GM12891 (cell line): Measurements from ENCODE around the gene DENND1A.

Experiments used
- DNase-seq: peaks from one replicate; pipeline ENCODE4 v3.0.0; 2011; ENCODE audit warnings: low spot score; ENCODE audit not compliant: insufficient read length
- FAIRE-seq: peaks from 2 replicates; lab custom pipeline; 2011; peaks lifted over from hg19 to GRCh38; lab: Jason Lieb, UNC
- PAX5 ChIP-seq: IDR thresholded peaks from 2 replicates; pipeline ENCODE4 v1.6.1; 2011; ENCODE audit warnings: low read length, moderate library complexity, mild to moderate bottlenecking; ENCODE audit not compliant: insufficient read depth, severe bottlenecking
- POLR2A ChIP-seq: IDR thresholded peaks from 2 replicates; pipeline ENCODE4 v1.6.1; 2011; ENCODE audit warnings: low read depth, low read length, control low read depth
- POLR2AphosphoS5 ChIP-seq: IDR thresholded peaks from 2 replicates; pipeline ENCODE4 v1.6.1; 2011; ENCODE audit warnings: low read depth, low read length, control low read depth
- POU2F2 ChIP-seq: IDR thresholded peaks from 2 replicates; pipeline ENCODE4 v1.6.1; 2011; ENCODE audit warnings: low read depth, mild to moderate bottlenecking, control low read depth, low read length, moderate library complexity
- SPI1 ChIP-seq: IDR thresholded peaks from 2 replicates; pipeline ENCODE4 v1.6.1; 2011; ENCODE audit warnings: low read depth, low read length, control low read depth
- TAF1 ChIP-seq: IDR thresholded peaks from 2 replicates; pipeline ENCODE4 v1.6.1; 2011; ENCODE audit warnings: low read depth, low read length, control low read depth

The DENND1A gene

GRCh38 chr9:123710299-123710698, 219.6 kb downstream of the DENND1A start:
- FAIRE-seq (no peak), DNase-seq (no peak)
- TF ChIP-seq POU2F2 (no peak), POLR2AphosphoS5 (no peak), PAX5 (no peak), SPI1 (no peak), POLR2A (no peak), TAF1 (no peak)

- FAIRE-seq (no peak), DNase-seq (no peak)
- no peak for TF ChIP-seq POLR2AphosphoS5
- no peak for TF ChIP-seq POU2F2
- TF ChIP-seq SPI1, result no peak
- no peak for TF ChIP-seq POLR2A
- no peak for TF ChIP-seq TAF1
- TF ChIP-seq PAX5, result no peak
Measured at GRCh38 chr9:123702483-123702882, 227.4 kb downstream of the DENND1A start.

GRCh38 chr9:123697686-123698085, 232.2 kb downstream of the DENND1A start:
- peak; percentile 13 for FAIRE-seq
- TF ChIP-seq POLR2AphosphoS5 (no peak), SPI1 (no peak), POLR2A (no peak), PAX5 (no peak), TAF1 (no peak), POU2F2 (no peak)
- DNase-seq, result no peak

- FAIRE-seq (no peak), DNase-seq (no peak)
- TF ChIP-seq POU2F2 (no peak), SPI1 (no peak), TAF1 (no peak), POLR2A (no peak), POLR2AphosphoS5 (no peak)
Measured at GRCh38 chr9:123696476-123696875, 233.4 kb downstream of the DENND1A start.

GRCh38 chr9:123695386-123695785, 234.5 kb downstream of the DENND1A start:
- TF ChIP-seq POU2F2, result no peak
- no peak for TF ChIP-seq PAX5
- TF ChIP-seq TAF1, result no peak
- no peak for TF ChIP-seq POLR2A
- no peak for TF ChIP-seq SPI1
- no peak for TF ChIP-seq POLR2AphosphoS5
- no peak for FAIRE-seq
- no peak for DNase-seq

GRCh38 chr9:123691765-123692303, 238.1 kb downstream of the DENND1A start:
- DNase-seq, result no peak
- no peak for TF ChIP-seq POU2F2
- no peak for TF ChIP-seq POLR2AphosphoS5
- no peak for TF ChIP-seq TAF1
- TF ChIP-seq SPI1, result peak; percentile 26; the same call in 1 of the 2 replicates
- TF ChIP-seq PAX5, result no peak
- no peak for TF ChIP-seq POLR2A
- FAIRE-seq, result no peak

- DNase-seq, result no peak
- no peak for FAIRE-seq
- no peak for TF ChIP-seq TAF1
Measured at GRCh38 chr9:123689701-123690428, 240.1 kb downstream of the DENND1A start.

GRCh38 chr9:123687246-123687751, 242.6 kb downstream of the DENND1A start:
- DNase-seq (no peak), FAIRE-seq (peak; percentile 38)
- TF ChIP-seq POU2F2 (no peak), TAF1 (no peak), POLR2AphosphoS5 (no peak), PAX5 (no peak), SPI1 (no peak), POLR2A (no peak)

GRCh38 chr9:123686829-123687192, 243.1 kb downstream of the DENND1A start:
- TF ChIP-seq PAX5 (no peak), POU2F2 (no peak), TAF1 (no peak), POLR2AphosphoS5 (no peak), SPI1 (no peak), POLR2A (no peak)
- FAIRE-seq (peak; percentile 58), DNase-seq (no peak)
